Kidney epithelial cell (primary cell): ENCODE data around the gene AQP12A. TPM values are rescaled to one million over a fixed set of nuclear protein-coding genes. Genes with fewer than 3 reads are reported as not detected.

Experiments
- DNase-seq: peaks from one replicate; pipeline ENCODE4 v3.0.0-alpha.2; 2010; ENCODE audit warnings: low read depth
- H3K27me3 ChIP-seq: 2 replicates; pipeline ENCODE4 v1.6.0; 2011; ENCODE audit warnings: low read length; ENCODE audit not compliant: control insufficient read depth, insufficient read depth
- H3K36me3 ChIP-seq: 2 replicates; pipeline ENCODE4 v1.5.1; 2011; ENCODE audit warnings: low read length; ENCODE audit not compliant: control insufficient read depth, insufficient read depth
- H3K4me3 ChIP-seq: 2 replicates; pipeline ENCODE4 v1.5.1; 2011; ENCODE audit warnings: low read depth, mild to moderate bottlenecking, control low read depth, low read length
- CTCF ChIP-seq: IDR thresholded peaks from 2 replicates; pipeline ENCODE4 v1.5.1; 2011; ENCODE audit warnings: mild to moderate bottlenecking, moderate library complexity, low read length, control low read depth, inconsistent platforms; ENCODE audit not compliant: insufficient read depth, poor library complexity, severe bottlenecking
- total RNA-seq: library from RNA; depleted of rRNA; stranded (reverse); fragments of >200 nt; gene quantifications from 2 replicates; pipeline ENCODE4 v1.2.3, GENCODE V29; 2015

Gene AQP12A
- total RNA-seq, 1 donor from 2014 or later, result not detected

- Histone ChIP-seq H3K4me3 (no peak overlapping the region), H3K36me3 (no peaks in the 10 kb centered on the region), H3K27me3 (peaks cover 11% of the 10 kb centered on the region)
- no peak for TF ChIP-seq CTCF
- DNase-seq, result no peak
Observed at GRCh38 chr2:240732911-240733622, 41.4 kb downstream of the AQP12A start.

DNA sequence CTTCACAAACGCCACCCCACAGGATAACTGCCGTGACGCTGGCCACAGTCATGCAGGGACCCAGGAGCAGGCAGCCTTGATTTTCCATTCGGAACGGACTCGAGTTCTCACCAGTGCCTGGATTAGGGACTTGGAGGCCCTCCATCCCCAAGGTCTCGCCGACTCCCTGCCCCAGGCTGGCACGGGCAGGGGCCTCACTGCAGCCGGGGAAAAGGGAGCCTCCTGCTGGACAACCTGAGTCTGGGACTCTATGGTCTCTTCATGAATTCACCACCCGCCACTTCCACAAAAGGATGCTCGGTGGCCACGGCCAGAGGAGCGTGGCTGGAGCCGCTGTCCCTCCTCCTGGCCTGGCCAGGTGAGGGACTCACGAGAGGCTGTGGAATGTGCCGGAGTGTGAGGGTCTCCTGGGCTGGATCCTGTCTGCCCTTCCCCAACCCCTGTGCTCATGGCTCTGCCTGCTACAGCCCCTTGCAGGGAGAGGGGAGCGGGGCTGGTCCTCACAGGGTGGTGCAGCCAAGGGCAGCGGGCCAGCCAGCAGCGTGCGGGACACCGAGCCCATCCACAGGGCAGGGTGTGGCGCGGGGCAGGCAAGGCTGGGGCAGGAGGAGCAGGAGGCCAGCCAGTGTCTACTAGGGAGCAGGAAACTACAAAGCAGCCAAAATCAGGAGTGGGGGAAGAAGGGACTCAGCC lies 42.3 kb downstream of the AQP12A start:
- H3K4me3 ChIP-seq, result no peak overlapping the region
- no peak for TF ChIP-seq CTCF
- no peak for DNase-seq
- H3K27me3 ChIP-seq, result peaks cover 11% of the 10 kb centered on the region
- no peaks in the 10 kb centered on the region for H3K36me3 ChIP-seq

- no peak for DNase-seq
- no peaks in the 10 kb centered on the region for H3K36me3 ChIP-seq
- TF ChIP-seq CTCF, result no peak
- H3K4me3 ChIP-seq, result no peak overlapping the region
- peaks cover 8% of the 10 kb centered on the region for H3K27me3 ChIP-seq
Observed at GRCh38 chr2:240734756-240735155, 43.1 kb downstream of the AQP12A start.

GRCh38 chr2:240735476-240735875 lies 43.8 kb downstream of the AQP12A start:
- Histone ChIP-seq H3K36me3 (no peaks in the 10 kb centered on the region), H3K4me3 (no peak overlapping the region), H3K27me3 (peaks cover 5% of the 10 kb centered on the region)
- no peak for TF ChIP-seq CTCF
- no peak for DNase-seq

DNA sequence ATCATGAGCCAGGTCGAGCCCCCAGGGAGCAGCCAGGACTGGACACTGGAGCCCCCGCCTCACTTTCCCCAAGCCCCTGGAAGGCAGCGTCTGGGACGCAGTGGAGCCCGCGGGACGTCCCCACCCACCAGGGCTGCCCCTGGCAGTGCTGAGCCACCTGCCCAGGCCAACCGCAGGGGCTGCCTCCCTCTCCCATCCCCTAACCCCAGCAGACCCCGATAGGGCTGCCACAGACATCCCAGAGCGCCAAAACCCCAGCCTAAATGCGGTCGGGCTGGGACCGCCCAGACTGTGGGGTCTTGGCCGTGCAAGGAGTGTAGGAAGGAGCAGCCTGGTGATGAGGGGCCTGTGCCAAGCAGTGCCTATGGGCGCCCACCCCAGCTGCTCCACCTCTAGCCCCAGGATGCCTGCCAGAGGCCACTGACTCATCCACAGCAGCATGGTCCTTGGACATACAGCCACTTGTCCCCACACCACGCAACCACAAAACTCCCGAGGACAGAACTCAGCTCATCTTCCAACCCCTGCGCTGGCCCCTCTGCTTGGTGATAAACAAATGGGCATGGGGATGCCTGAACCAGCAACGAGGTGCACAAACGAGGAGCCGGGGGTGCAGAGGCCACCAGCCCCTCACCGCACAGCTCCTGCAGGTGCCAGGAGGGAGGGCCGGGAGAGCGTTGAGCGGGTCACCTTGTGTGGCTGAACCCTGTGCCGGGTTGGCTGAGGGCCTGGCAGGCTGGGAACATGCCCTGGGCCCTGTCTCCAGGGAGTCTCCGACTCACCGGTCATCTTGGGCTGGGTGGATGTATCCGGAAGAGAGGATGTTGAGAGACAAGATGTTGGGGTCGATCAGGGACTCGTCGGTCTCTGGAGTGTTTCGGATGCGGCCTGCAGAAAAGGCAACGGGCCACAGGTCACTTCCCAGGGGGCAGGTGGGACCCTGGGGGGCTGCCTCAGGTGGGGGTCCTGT lies 44.9 kb downstream of the AQP12A start:
- peaks cover 4% of the 10 kb centered on the region for H3K27me3 ChIP-seq

More for the DNA sequence above, 44.9 kb downstream of the AQP12A start:
- H3K4me3 ChIP-seq, result no peak overlapping the region
- TF ChIP-seq CTCF, result no peak
- no peaks in the 10 kb centered on the region for H3K36me3 ChIP-seq
- DNase-seq, result no peak
